Germinal center (tissue), 1 donor: ENCODE results near the gene UBAC1.

ENCODE experiments used
- DNase-seq: peaks from one replicate; pipeline ENCODE4 v3.0.0; 2012; ENCODE audit warnings: mixed read lengths, low spot score

Gene UBAC1

DNA sequence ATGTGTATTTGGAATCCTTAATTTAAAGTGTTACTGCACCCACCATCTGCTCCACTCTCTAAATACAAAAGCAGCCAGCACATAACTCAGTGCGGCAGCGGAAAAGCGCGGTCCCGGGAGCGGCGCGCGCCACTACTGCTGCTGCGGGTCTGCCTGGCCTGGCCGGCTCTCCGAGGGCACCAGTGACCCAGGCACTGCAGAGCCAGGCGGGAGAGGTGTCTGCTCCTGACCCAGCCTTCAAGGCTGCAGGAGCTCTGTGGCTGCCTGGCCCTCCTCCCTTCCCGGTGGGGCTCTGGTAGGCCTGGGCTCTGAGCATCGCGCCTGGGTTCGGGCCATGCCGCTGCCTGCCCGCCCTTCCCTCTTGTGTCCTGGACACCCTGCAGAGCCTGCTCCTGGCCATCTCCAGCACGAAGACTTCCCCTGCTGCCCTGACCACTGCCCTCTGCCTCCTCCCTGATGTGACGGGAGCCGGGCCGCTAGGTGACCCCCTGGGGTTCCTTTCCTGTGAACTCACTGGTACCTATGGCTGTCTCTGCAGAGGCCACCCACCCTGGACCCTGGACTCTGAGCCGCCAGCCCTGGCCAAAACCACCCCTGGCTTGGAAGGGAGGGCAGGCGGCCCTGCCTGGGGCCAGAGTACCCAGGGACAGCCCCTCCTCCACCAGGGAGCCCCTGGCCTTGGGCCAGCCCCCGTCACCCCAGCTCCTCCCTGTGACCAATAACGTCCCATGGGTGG is 32.8 kb upstream of the UBAC1 start:
- no peak for DNase-seq

DNA sequence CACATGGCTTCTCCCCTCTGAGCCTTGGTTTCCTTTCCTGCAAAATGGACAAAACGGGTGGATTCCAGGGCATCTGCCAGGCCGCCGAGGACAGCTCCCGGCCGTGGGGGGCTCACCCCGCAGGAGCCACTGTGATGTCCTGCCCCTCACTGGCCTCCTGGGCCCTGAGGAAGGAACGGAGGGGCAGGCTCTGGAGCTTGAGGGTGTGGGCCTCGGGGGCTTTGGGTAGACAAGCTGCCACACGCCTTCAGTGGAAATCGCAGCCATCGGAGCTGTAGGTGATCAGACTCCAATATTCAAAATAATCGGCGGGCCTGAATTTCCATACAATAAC is 32.2 kb upstream of the UBAC1 start:
- DNase-seq, result no peak

- no peak for DNase-seq
Observed at GRCh38 chr9:135992486-135993408, 31.6 kb upstream of the UBAC1 start.

DNA sequence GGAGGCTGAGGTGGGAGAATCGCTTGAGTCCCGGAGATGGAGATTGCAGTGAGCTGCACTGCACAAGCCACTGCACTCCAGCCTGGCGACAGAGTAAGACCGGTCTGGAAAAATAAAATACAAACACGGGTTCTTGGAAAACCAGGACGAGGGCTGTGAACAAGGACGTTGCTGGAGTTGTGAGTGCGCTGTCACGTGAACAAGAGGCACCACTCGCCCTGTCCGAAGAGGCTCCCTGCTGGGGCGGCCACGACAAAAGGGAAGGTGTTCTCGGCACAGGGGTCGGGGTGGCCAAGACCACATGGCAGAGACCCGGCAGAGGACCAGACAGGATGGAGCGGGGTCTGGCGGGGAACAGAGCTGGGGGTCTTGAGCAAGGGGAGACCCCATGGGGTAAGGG is 30.6 kb upstream of the UBAC1 start:
- no peak for DNase-seq

DNA sequence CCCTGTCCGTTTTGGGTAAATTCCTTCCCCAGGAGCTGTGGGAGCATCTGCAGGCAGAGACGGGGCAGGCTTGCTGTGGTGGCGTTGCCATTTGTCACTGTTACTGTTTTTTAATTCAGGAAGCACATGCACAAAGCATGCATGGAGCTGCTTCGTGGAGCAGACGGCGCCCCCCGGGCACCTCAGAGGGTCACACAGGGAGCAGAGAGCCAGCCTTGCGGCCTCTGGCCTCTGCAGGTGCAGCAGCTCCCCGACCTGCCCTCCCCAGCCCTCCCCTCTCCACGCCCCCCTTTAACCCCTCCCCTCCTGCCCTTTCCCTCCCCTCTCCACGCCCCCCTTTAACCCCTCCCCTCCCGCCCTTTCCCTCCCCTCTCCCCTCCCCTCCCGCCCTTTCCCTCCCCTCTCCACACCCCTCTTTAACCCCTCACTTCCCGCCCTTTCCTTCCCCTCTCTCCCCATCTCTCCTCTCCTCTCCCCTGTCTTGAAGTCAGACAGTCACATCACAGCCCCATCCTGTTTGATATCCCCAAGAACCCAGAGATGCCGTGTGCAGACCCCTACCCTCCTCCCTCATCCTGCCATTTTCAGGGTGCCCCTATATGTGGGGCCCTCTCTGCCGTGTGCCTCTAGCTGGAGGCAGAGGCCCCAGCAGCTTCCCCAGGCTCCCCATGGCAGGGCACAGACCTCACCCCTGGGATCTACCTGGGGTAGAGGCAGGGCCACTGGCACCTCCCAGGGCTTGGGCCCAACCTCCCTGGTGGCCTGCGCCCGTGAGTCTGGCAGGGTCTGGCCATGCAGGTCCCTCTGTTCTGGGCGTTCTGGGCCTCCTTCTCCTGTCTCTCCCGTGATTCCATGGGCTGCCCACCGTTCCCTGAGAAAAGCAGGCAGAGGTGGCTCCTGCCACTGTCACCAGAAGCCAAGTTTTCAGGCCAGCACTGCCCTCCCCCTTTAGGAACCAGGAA is 29.6 kb upstream of the UBAC1 start:
- DNase-seq, result peak; percentile 58

- no peak for DNase-seq
Observed at GRCh38 chr9:135989722-135990467, 28.7 kb upstream of the UBAC1 start.

DNA sequence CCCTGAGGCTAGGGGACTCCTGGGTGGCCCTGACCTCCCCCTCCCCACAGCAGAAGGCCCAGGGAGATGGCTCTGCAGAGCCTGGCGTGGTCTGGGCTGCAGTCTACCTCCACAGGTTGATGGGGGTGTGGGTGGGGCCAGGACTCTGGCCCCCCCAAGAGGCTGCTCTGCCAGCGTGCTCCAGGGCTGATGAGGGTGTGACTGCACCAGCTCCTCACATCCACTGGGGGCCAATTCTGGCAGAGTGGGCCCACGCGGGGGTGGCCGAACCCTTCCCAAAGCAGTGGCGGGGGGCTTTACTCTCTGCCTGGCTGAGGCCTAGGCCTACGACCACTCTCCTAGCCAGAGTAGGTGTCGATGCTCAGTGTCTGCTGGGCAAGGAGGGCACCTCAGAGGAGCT is 28.0 kb upstream of the UBAC1 start:
- DNase-seq, result no peak

- no peak for DNase-seq
Observed at GRCh38 chr9:135988493-135988892, 27.3 kb upstream of the UBAC1 start.

- no peak for DNase-seq
Observed at GRCh38 chr9:135987838-135988404, 26.7 kb upstream of the UBAC1 start.

GRCh38 chr9:135986605-135987004 is 25.4 kb upstream of the UBAC1 start:
- no peak for DNase-seq

GRCh38 chr9:135985889-135986288 is 24.7 kb upstream of the UBAC1 start:
- no peak for DNase-seq

DNA sequence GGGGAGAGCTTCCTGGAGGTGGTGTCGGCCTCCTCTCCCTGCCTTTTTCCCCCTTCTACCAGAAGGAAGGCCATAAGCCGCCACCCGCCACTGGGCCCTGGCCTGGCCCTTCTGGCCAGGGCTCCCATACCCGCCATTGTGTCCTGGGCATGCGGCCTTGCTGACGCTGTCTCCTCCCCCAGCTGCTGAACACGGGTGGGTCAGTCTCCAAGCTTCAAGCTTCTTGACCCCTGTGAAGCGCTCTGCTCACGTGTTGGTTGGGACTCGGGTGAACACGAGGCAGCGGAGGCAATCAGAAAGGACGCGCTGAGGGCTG is 24.2 kb upstream of the UBAC1 start:
- no peak for DNase-seq

- no peak for DNase-seq
Observed at GRCh38 chr9:135984072-135984710, 23.0 kb upstream of the UBAC1 start.

GRCh38 chr9:135983208-135984071 is 22.3 kb upstream of the UBAC1 start:
- no peak for DNase-seq

DNA sequence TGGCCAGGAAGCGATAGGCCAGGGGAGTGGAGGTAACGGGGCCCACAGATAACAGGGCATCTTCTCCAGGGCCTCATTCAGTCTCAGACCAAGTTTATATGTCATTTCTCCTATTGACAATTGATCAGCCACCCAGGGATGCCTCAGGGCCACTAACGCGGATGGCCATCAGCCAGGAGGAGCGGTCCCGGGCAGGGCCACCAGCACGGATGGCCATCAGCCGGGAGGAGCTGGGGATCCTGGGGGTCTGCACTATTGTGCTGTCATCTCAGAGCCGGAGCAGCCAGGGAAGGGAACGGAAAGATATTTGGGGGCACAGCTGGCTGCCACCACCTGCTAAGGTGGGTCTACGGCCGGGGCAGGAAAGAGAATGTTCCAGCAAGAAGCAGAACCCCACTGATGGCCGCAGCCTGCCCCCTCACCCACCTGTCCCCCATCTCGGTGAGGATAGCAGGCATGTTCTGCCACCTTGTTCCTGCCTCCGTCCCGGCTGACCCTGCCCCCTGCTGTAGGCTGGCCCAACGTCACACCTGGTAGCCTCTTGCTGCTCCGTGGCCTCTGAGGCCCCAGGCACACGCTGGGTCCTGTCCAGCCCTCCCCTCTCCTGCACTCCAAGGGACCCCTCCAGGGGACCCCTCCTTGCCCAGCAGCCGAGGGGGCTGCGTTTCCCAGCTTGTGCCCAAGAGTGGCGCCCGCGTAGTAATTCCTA is 21.5 kb upstream of the UBAC1 start:
- DNase-seq, result no peak

DNA sequence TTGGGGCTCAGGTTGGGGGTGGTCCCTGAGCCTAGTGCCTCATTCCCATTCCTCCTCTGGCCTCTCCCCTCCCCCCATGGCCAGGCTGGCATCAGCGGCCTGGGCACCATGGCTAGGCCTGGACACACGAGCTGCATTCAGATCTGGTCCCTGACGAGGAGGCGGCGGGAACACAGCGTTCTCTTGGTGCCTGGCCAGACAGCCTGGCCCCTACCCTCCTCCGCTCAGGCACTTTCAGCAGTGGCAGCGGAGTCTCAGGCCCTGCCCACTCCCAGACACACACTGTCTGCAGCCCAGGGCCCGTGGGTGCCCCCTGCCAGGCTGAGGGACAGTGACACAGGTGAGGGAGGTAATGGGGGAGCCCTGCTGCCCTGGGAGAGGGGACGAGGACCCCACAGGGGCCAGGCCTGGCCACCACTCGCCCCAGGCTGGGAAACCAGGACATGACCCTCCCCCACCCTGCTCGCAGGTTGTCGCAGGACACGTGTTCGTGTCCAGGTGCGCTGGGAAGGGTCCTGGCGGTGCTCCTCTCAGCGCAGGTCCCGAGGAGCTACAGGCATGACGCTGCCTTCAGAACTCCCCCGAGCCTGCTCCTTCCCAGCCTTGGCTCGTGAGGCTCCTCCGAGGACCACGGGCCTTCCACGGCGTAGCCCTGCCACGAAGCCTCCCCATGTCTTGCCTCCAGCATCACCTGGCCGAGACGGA is 19.9 kb upstream of the UBAC1 start:
- no peak for DNase-seq

DNA sequence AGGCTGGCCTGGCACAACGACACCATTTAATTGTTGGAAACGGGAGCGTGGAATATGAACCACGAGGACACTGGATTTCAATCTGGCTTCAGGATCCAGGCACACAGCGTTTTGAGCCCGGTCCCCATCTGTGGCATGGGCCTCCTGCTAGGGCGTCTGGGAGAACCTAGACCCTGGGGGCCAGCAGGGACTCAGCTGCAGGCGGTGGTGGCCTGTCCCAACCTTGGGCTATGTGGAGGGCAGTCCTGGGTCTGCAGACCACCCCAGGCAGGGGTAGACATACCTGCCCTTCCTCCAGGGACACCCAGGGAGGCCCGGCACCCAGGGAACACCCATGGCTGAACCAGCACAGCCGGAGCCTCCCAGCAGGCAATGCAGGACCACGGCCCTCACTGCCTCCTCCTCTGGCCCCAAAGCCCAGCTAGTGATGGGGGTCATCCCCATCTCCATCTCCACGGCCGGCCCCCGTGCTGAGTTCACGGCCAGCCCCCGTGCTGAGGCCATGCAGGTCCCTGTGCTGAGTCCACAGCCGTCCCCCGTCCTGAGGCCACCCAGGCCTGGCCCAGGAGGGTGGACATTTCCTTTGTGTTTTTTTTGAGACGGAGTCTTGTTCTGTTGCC is 18.5 kb upstream of the UBAC1 start:
- no peak for DNase-seq
